ENCODE measurements around the gene ELOF1.
"Not testable (repeated sequence)": the region's sequence is repeated elsewhere in the genome, so short reads cannot be mapped to it uniquely, and the experiment has no call there.

ELOF1 gene

DNA sequence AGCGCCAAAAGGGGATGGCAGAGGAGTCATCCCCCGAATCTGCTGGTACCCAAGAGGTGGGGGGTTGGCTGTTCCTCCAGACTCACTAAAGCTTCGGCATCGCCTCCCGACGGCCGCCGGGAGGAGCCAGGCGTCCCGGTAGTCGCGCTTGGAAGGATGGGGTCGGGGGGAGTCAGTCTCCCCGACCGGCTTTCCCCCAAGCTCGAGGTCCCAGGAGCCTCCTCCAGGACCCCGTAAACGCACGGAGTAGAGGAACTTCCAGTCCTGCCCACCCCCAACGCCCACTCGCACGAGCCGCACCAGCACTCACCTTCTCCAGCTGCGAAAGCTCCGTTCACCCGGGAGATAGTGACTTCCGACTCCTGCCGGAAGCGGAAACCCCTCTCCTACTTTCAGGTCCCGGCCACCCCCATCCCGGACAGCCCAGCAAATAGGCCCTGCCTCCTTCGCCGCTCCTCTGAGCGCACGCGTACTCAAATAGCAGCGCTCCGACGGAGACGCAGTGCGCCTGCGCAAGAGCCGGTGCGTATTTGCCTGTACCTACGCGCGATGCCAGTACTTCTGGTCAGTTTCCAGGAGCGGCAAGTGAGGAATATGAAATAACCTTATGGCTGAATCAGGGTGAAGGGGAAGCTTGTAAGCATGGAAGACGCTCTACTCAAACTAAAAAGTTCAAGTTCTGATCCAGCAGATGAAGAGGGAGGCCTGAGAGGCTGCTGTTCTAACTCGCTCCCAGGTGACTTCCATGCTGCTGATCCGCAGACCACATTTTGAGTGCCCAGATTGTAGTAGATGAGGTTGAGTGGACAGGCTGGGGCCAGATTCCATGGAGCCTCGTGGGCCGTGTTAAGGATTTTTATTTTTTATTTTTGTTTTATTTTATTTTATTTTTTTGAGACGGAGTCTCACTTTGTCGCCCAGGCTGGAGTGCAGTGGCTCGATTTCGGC is at the start of gene ELOF1:
ELOF1 (minus strand) TSS at position 350 of the 948 bp plus-strand sequence. CDS start 4,883 bp downstream, outside the sequence.
- Histone ChIP-seq H3K27ac (peak within 1 kb of the TSS; percentile 51 to 90), H3K4me3 (peak within 1 kb of the TSS; percentile 99)
- TF ChIP-seq, protein P1, sequence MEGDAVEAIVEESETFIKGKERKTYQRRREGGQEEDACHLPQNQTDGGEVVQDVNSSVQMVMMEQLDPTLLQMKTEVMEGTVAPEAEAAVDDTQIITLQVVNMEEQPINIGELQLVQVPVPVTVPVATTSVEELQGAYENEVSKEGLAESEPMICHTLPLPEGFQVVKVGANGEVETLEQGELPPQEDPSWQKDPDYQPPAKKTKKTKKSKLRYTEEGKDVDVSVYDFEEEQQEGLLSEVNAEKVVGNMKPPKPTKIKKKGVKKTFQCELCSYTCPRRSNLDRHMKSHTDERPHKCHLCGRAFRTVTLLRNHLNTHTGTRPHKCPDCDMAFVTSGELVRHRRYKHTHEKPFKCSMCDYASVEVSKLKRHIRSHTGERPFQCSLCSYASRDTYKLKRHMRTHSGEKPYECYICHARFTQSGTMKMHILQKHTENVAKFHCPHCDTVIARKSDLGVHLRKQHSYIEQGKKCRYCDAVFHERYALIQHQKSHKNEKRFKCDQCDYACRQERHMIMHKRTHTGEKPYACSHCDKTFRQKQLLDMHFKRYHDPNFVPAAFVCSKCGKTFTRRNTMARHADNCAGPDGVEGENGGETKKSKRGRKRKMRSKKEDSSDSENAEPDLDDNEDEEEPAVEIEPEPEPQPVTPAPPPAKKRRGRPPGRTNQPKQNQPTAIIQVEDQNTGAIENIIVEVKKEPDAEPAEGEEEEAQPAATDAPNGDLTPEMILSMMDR (IDR thresholded peaks at IDR 0.05): no peak
- peak; percentile 99 for DNase-seq (ENCODE audit: low spot score)

DNA sequence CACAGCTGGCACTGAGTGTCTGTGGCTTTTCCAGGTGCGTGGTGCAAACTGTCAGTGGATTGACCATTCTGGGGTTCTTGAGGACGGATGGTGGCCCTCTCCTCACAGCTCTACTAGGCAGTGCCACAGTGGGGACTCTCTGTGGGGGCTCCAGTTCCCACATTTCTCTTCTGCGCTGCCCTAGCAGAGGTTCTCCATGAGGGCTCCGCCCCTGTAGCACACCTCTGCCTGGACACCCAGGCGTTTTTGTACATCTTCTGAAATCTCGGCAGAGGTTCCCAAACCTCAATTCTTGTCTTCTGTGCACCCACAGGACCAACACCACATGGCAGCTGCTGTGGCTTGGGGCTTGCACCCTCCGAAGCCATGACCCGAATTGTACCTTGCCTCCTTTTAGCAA is 47.5 kb upstream of the ELOF1 start:
- TF ChIP-seq, protein P1 (IDR thresholded peaks at IDR 0.05): no peak
- Histone ChIP-seq H3K27ac (no peak overlapping the region), H3K4me3 (no peak overlapping the region)
- no peak for DNase-seq (ENCODE audit: low spot score)

DNA sequence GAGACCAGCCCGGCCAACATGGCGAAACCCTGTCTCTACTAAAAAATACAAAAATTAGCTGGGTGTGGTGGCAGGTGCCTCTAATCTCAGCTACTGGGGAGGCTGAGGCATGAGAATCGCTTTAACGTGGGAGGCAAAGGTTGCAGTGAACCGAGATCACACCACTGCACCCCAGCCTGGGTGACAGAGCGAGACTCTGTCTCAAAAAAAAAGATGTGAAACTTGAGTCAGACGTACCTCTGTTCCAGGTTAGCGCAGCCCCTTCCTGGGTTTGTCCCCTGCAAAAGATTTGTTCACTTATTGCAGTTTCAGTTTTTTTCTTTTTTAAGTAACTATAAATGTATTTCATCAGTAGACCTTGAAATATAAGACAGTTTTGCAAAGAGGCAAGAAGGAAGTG is 40.7 kb upstream of the ELOF1 start:
- not testable (repeated sequence) for H3K4me3 ChIP-seq; H3K27ac ChIP-seq; DNase-seq (ENCODE audit: low spot score)

GRCh38 chr19:11598746-11599145 is 39.7 kb upstream of the ELOF1 start:
- no peak for DNase-seq (ENCODE audit: low spot score)
- Histone ChIP-seq H3K27ac (no peak overlapping the region), H3K4me3 (no peak overlapping the region)
- TF ChIP-seq, protein P1 (IDR thresholded peaks at IDR 0.05): no peak

GRCh38 chr19:11598103-11598483 is 39.1 kb upstream of the ELOF1 start:
- no peak for DNase-seq (ENCODE audit: low spot score)
- Histone ChIP-seq H3K4me3 (peak overlapping the region; percentile 95), H3K27ac (peak overlapping the region; percentile 89 to 93)
- TF ChIP-seq, protein P1 (IDR thresholded peaks at IDR 0.05): no peak

DNA sequence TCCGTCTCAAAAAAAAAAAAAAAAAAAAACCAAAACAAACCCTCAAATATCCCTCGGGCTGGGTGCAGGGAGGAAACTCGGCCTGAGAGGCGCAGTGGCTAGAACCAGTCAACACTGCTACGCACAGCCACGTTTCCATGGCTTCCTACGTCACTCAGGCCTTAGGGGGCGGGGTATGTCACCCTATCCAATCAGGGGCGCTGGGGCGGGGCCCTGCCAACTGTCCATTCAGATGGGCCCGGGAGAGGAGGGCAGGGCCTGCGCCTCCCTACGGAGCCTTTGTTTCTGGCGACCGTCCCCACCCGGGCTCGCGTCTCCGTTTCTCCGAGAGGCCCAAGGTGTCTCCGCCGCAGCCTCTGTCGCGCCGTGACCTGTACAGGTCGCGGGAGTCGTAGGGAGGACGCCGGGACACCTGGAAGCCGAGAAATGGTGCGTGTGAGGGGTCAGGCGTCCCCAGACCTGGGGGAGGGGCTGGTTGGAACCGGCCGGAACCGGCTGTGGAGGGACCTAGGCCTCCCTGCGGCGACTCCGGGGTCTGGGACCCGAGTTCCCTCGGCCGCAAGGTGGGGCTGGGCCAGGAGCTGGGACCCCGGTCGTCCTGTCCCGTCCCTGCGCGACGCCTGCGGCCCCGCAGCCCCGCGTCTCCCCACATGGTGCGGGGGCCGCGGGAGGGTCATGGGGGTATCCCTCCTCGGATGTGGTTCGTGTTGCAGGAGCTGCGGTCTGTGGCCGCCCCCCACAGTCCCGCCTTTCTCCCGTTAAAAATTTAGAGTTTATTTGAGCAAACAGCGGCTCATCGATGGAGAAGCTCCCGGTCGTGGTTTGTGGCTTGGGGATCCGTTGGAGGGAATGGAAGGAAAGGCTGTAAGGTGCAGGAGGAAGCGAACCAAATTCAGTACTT is 38.4 kb upstream of the ELOF1 start, which contains the start of gene ZNF627:
ZNF627 (plus strand) TSS at position 282 of the 901 bp plus-strand sequence; CDS start at position 427, 145 bp downstream.
- DNase-seq (ENCODE audit: low spot score): peak; percentile 99
- H3K4me3 ChIP-seq: peak within 1 kb of the TSS; percentile 95
- TF ChIP-seq, protein P1 (IDR thresholded peaks at IDR 0.05): no peak

DNA sequence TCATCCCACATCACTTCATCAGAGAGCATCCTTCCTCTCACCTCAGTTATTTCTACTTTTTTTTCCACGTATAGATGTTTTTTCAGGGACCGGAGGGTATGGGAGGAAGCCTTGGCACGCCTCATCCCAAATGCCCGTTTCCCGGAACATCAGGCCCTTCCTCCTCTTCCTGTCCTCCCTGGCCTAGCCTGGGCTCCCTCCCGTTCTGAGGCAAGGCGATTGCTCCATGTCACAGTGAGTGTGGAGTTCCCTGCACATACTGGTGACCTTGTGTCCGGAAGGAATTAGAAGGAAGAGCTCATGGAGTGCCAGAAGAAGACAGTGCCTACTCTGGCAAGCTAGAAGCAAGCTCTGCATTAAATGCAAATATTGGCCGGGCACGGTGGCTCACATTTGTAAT is 37.1 kb upstream of the ELOF1 start:
- Histone ChIP-seq H3K27ac (no peak overlapping the region), H3K4me3 (no peak overlapping the region)
- DNase-seq (ENCODE audit: low spot score): no peak
- TF ChIP-seq, protein P1 (IDR thresholded peaks at IDR 0.05): no peak

More for the DNA sequence above, 38.4 kb upstream of the ELOF1 start, which contains the start of gene ZNF627:
- peak within 1 kb of the TSS; percentile 89 to 93 for H3K27ac ChIP-seq
